Lung (tissue), 12 donors: Measurements from ENCODE around the gene PNPLA8. TPM values are rescaled to one million over a fixed set of nuclear protein-coding genes. Genes with fewer than 3 reads are reported as not detected.
"Not testable (repeated sequence)": the region's sequence is repeated elsewhere in the genome, so short reads cannot be mapped to it uniquely, and the experiment has no call there.

Source experiments
- ATAC-seq: fragments of 200-7000 bp; cut with Tn5 transposase; one replicate; pipeline ENCODE4 v1.9.1; 2020; ENCODE audit warnings: moderate number of reproducible peaks; ENCODE audit not compliant: insufficient read depth, low FRiP score
- DNase-seq, 3 donors: peaks; one replicate each; pipeline ENCODE4 v3.0.0-alpha.2; 2013 to 2017
- H3K27ac ChIP-seq, 2 donors: one replicate each; pipeline ENCODE4 v1.5.1; 2013; ENCODE audit warnings: mild to moderate bottlenecking in 2 of 2, moderate library complexity in 2 of 2, control low read depth in 1 of 2, inconsistent platforms in 1 of 2, low read depth in 1 of 2, low read length in 1 of 2
- H3K27me3 ChIP-seq, 3 donors: one replicate each; pipeline ENCODE4 v1.5.1; 2013; ENCODE audit warnings: low read length in 2 of 3; ENCODE audit not compliant: control insufficient read depth in 3 of 3, insufficient read depth in 3 of 3
- H3K36me3 ChIP-seq, 4 donors: one replicate each; pipeline ENCODE4 v1.5.1; 2013; ENCODE audit warnings: low read length in 4 of 4, mild to moderate bottlenecking in 1 of 4, moderate library complexity in 1 of 4; ENCODE audit not compliant: control insufficient read depth in 4 of 4, insufficient read depth in 4 of 4
- H3K4me1 ChIP-seq, 5 donors: one replicate each; pipeline ENCODE4 v1.5.1; 2013; ENCODE audit warnings: low read length in 5 of 5, mild to moderate bottlenecking in 2 of 5, moderate library complexity in 1 of 5; ENCODE audit not compliant: control insufficient read depth in 5 of 5, insufficient read depth in 5 of 5
- H3K4me3 ChIP-seq: one replicate; pipeline ENCODE4 v1.5.1; 2013; ENCODE audit warnings: mild to moderate bottlenecking, control low read depth, moderate library complexity
- H3K9ac ChIP-seq, 2 donors: one replicate each; pipeline ENCODE4 v1.5.1; 2013; ENCODE audit warnings: low read length in 2 of 2, control low read depth in 1 of 2; ENCODE audit not compliant: insufficient read depth in 1 of 2
- H3K9me3 ChIP-seq, 4 donors: one replicate each; pipeline ENCODE4 v1.5.1; 2013; ENCODE audit warnings: low read length in 3 of 4, mild to moderate bottlenecking in 1 of 4, moderate library complexity in 1 of 4; ENCODE audit not compliant: control insufficient read depth in 4 of 4, insufficient read depth in 3 of 4
- CTCF ChIP-seq: IDR thresholded peaks from 2 replicates; pipeline ENCODE4 v1.5.1; 2012; ENCODE audit warnings: mild to moderate bottlenecking; ENCODE audit errors: control extremely low read depth, extremely low read depth
- WGBS, 2 donors: extraction: QIAGEN DNeasy Blood & Tissue Kit; methylation state at CpG; one replicate each; pipeline ENCODE4 v1.1.7; 2013; 5-methylcytosine and 5-hydroxymethylcytosine counted together
- polyA plus RNA-seq, 2 donors: library from polyadenylated mRNA; stranded (reverse); fragments of 200-250 nt; gene quantifications; one replicate each; pipeline ENCODE4 v1.2.1, GENCODE V29; 2013
- total RNA-seq, 2 donors: library from RNA; depleted of rRNA in 1 of 2; stranded (reverse); fragments of >200 nt in 1 of 2; gene quantifications; one replicate each; pipeline ENCODE4 v1.2.1, GENCODE V29; 2014 to 2021
- donor health status: control.
- donor health status: control.
- donor health status: Bipolar disorder and iron deficiency.
- donor health status: healthy.
- donor health status: DM: yes; HTN: yes; CAD: no.

Gene PNPLA8
- total and polyA plus RNA-seq, 4 donors, result 14.2 to 49.7 (median 25.4) TPM

GRCh38 chr7:108557191-108557590, 31.3 kb upstream of the PNPLA8 start:
- no peak for DNase-seq
- WGBS, 2 donors, result 98 to 99% methylated on average over 3 of the region's 3 CpGs
- no peak for TF ChIP-seq CTCF
- H3K4me3 ChIP-seq, result no peak overlapping the region
- H3K4me1 ChIP-seq, result peaks cover 0 to 4% (median 0%) of the 10 kb centered on the region in 5 donors
- H3K9ac ChIP-seq, result no peak overlapping the region
- no peak for ATAC-seq
- no peak overlapping the region for H3K27ac ChIP-seq
- H3K9me3 ChIP-seq, result peaks cover 0 to 13% (median 4%) of the 10 kb centered on the region in 4 donors
- H3K36me3 ChIP-seq, result peaks cover 0 to 4% (median 1%) of the 10 kb centered on the region in 4 donors
- H3K27me3 ChIP-seq, result no peaks in the 10 kb centered on the region

GRCh38 chr7:108556665-108557064, 30.7 kb upstream of the PNPLA8 start:
- not testable (repeated sequence) for H3K27ac ChIP-seq, H3K9ac ChIP-seq, DNase-seq, H3K36me3 ChIP-seq, H3K27me3 ChIP-seq, H3K4me3 ChIP-seq, ATAC-seq, H3K4me1 ChIP-seq
- H3K9me3 ChIP-seq, result peaks cover 0 to 13% (median 4%) of the 10 kb centered on the region in 4 donors

- not testable (repeated sequence) for H3K27me3 ChIP-seq, DNase-seq, H3K27ac ChIP-seq, H3K36me3 ChIP-seq, H3K9ac ChIP-seq, H3K4me1 ChIP-seq, ATAC-seq, H3K9me3 ChIP-seq, H3K4me3 ChIP-seq
- WGBS, 2 donors, result 86 to 88% methylated on average over 2 of the region's 2 CpGs
These were observed 22.4 kb upstream of the PNPLA8 start for GRCh38 chr7:108548141-108548896.

- 77 to 81% methylated on average over 2 of the region's 2 CpGs for WGBS, 2 donors
- no peak for TF ChIP-seq CTCF
- DNase-seq, result no peak
- no peaks in the 10 kb centered on the region for H3K9me3 ChIP-seq
- no peaks in the 10 kb centered on the region for H3K36me3 ChIP-seq
- H3K4me1 ChIP-seq, result no peaks in the 10 kb centered on the region
- no peak overlapping the region for H3K27ac ChIP-seq
- H3K27me3 ChIP-seq, result no peaks in the 10 kb centered on the region
- no peak overlapping the region for H3K9ac ChIP-seq
- no peak for ATAC-seq
- H3K4me3 ChIP-seq, result no peak overlapping the region
These were observed 15.5 kb upstream of the PNPLA8 start for GRCh38 chr7:108541478-108541877.

GRCh38 chr7:108538685-108539084, 12.8 kb upstream of the PNPLA8 start:
- ATAC-seq, H3K36me3 ChIP-seq: not testable (repeated sequence)
- 93 to 95% methylated on average over 4 of the region's 4 CpGs for WGBS, 2 donors

GRCh38 chr7:108538236-108538635, 12.3 kb upstream of the PNPLA8 start:
- not testable (repeated sequence) for H3K9ac ChIP-seq, ATAC-seq, H3K36me3 ChIP-seq, H3K27ac ChIP-seq, H3K9me3 ChIP-seq, H3K27me3 ChIP-seq, H3K4me1 ChIP-seq, DNase-seq, H3K4me3 ChIP-seq
- 33 to 54% methylated on average over 2 of the region's 2 CpGs for WGBS, 2 donors

More at GRCh38 chr7:108538685-108539084, 12.8 kb upstream of the PNPLA8 start:
- not testable (repeated sequence) for DNase-seq, H3K4me3 ChIP-seq, H3K27me3 ChIP-seq, H3K4me1 ChIP-seq, H3K9me3 ChIP-seq, H3K9ac ChIP-seq, H3K27ac ChIP-seq
